ENCODE measurements around the gene RNU6-1. TPM values are rescaled to one million over a fixed set of nuclear protein-coding genes. Genes with fewer than 3 reads are reported as not detected.

RNU6-1 gene
- total RNA-seq, 4 donors from 2014 or later: not detected

DNA sequence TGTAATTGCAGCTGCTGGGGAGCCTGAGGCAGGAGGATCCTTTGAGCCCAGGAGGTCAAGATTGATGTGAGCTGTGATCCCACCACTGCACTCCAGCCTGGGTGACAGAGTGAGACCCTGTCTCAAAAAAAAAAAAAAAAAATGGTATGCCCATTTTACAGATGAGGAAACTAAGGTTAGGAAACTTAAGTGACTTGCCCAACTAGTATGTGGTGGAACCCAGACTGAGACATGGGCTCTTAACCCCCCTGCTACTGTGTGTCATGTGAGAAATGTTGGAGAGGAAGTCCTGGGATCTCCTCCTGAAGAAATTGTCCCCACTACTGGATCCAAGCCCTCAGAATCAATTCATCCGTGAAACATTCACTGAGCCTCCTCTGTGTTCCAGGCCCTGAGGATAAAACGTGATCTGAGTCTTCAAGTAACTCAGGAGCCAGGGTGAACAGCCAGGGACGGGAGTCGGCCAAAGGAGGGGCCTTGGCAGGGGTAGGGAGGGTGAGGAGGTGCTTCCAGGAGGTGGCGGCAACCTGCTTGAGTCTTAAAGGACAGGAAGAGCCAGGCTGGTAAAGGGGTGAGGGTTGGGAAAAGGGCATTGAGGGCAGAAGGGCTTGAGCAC, 19.6 kb upstream of the RNU6-1 start:
- DNase-seq (ENCODE audit: low spot score): no peak
- TF ChIP-seq, protein P1, sequence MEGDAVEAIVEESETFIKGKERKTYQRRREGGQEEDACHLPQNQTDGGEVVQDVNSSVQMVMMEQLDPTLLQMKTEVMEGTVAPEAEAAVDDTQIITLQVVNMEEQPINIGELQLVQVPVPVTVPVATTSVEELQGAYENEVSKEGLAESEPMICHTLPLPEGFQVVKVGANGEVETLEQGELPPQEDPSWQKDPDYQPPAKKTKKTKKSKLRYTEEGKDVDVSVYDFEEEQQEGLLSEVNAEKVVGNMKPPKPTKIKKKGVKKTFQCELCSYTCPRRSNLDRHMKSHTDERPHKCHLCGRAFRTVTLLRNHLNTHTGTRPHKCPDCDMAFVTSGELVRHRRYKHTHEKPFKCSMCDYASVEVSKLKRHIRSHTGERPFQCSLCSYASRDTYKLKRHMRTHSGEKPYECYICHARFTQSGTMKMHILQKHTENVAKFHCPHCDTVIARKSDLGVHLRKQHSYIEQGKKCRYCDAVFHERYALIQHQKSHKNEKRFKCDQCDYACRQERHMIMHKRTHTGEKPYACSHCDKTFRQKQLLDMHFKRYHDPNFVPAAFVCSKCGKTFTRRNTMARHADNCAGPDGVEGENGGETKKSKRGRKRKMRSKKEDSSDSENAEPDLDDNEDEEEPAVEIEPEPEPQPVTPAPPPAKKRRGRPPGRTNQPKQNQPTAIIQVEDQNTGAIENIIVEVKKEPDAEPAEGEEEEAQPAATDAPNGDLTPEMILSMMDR (IDR thresholded peaks at IDR 0.05): no peak
- ATAC-seq (ENCODE audit: low FRiP score): no peak

DNA sequence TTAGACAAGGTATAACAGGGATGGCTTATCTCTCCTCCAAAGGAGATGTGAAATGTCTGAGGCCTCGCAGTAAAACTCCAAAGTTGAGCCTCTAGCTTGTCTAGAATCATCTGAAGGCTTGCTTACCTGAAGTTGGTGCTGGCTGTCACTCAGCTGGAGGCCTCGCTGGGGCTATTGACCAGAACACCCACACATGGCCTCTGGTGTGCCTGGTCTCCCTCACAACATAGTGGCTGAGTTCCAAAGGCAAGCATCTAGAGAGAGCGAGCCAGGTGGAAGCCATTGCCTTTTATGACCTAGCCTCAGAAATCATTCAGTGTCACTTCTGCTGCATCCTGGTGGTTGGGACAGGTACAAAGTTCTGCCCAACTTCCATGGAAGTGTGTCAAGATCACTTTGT, 17.4 kb upstream of the RNU6-1 start:
- TF ChIP-seq, protein P1 (IDR thresholded peaks at IDR 0.05): no peak
- DNase-seq (ENCODE audit: low spot score) (no peak), ATAC-seq (ENCODE audit: low FRiP score) (no peak)

DNA sequence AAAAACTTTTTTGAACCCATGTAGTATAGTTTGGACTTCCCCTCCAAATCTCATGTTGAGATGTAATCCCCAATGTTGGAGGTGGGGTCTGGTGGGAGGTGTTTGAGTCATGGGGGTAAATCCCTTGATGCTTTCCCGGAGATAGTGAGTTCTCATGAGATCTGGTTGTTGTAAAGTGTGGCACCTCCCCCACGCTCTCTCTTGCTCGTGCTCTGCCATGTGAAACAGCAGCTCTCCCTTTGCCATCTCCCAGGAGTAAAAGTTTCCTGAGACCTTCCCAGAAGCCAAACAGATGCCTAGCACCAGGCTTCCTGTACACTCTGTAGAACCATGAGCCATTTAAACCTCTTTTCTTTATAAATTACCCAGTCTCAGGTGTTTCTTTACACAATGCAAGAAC, 16.0 kb upstream of the RNU6-1 start:
- DNase-seq (ENCODE audit: low spot score) (no peak), ATAC-seq (ENCODE audit: low FRiP score) (peak; percentile 15)
- TF ChIP-seq, protein P1 (IDR thresholded peaks at IDR 0.05): no peak

DNA sequence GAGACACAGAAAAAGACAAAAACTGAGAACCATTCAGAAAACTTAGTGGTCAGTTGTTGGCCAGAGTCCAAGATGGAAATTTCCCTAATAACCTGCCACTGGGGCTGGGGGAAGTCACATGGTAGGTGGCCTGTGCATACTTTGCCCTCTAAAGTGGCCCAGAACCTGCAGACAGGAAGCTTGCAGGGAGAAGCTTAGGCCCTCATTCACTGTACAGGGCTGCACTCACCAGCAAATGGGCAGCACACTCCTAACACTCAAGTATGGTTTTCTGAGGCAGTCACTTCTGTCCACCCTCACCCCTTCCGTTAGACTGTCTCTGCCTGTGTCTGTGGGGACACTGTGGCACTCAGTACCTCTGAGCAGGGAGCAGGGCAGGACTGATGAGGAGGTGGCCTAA, 14.5 kb upstream of the RNU6-1 start:
- no peak for ATAC-seq (ENCODE audit: low FRiP score)
- TF ChIP-seq, protein P1 (IDR thresholded peaks at IDR 0.05): no peak
- DNase-seq (ENCODE audit: low spot score): no peak

DNA sequence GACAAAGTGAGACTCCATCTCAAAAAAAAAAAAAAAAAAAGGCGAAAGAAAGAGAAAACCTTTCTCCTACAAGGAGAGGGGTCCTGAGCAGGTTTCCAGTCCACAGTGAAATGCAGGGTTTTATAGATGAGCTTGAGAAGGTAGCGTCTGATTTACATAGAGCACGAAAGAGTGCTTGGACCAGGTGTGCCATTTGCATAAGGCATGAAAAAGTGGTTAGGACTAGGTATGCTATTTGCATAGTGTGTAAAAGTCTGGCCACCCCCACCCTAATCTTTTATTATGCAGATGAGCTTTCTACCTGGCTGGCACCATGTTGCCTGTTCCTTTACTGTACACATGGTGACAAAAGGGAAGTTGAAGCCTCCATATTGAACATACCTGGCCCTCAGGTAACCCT, 13.6 kb upstream of the RNU6-1 start:
- no peak for ATAC-seq (ENCODE audit: low FRiP score)
- TF ChIP-seq, protein P1 (IDR thresholded peaks at IDR 0.05): no peak
- no peak for DNase-seq (ENCODE audit: low spot score)

DNA sequence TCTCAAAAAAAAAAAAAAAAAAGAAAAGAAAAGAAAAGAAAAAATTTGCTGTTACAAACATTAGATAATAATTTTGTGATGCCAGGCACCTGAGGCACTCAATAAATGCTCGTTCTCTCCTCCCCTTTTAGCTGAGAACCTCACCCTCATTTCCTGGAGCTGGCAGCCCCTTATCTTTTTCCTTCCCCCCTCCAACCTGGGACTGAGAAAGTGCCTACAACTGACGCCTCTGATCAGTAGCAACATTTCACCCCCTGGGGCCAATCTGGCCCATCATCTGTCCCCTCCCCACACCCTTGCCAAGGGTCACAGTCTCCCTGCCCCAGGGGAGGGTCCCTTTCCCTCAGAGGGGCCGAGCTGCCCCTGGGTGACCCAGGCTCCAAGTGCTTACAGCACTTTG, 12.6 kb upstream of the RNU6-1 start:
- DNase-seq (ENCODE audit: low spot score) (no peak), ATAC-seq (ENCODE audit: low FRiP score) (no peak)
- TF ChIP-seq, protein P1 (IDR thresholded peaks at IDR 0.05): no peak

DNA sequence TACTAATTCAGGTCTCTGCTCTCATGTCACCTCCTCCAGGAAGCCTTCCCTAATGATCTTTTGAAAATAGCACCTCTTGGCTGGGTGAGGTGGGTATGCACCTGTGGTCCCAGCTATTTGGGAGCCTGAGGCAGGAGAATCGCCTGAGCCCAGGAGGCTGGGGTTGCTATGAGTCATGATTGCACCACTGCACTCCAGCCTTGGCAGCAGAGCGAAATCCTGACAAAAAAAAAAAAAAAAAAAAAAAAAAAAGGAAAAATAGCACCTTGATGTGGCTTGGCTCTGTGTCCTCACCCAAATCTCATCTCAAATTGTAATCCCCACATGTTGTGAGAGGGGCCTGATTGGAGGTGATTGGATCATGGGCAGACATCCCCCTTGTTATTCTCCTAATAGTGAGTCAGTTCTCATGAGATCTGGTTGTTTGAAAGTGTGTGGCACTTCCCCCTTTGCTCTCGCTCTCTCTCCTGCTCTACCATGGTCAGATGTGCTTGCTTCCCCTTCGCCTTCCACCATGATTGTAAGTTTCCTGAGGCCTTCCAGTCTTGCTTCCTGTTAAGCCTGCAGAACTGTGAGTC, 11.2 kb upstream of the RNU6-1 start:
- ATAC-seq (ENCODE audit: low FRiP score) (peak; percentile 65), DNase-seq (ENCODE audit: low spot score) (no peak)
- TF ChIP-seq, protein P1 (IDR thresholded peaks at IDR 0.05): no peak

Data from omental fat pad (tissue), 4 donors.